Cardiac septum (tissue), 1 donor: ENCODE measurements around the gene UGCG. TPM values are rescaled to one million over a fixed set of nuclear protein-coding genes. Genes with fewer than 3 reads are reported as not detected.

Experiments used
- DNase-seq: peaks from one replicate; pipeline ENCODE4 v3.0.0-alpha.2; 2020; ENCODE audit warnings: low spot score
- intact Hi-C: fragments of 100-400 bp; cut with DNase I; formaldehyde crosslinking; loops from one replicate; pipeline ENCODE4 v1.14.0; 2022
- microRNA-seq: library from miRNA; unstranded; fragments of <30 nt; microRNA quantifications from one replicate; pipeline ENCODE4 v1.2.0, GENCODE V29; 2020
- total RNA-seq: library from RNA; stranded (reverse); fragmentation: NEBNext Ultra II Directional; extraction: Animal tissue kit (Norgen Biotek cat#: 25700); gene quantifications from one replicate; pipeline ENCODE4 v1.2.1, GENCODE V29; 2021
- donor health status: DM: no; HTN: no; CAD: no.

UGCG gene
- total RNA-seq, 1 donor from 2014 or later = 28.6 TPM

- no peak for DNase-seq
- intact Hi-C loops = no loop called here
Measured at GRCh38 chr9:111967621-111968020, 71.0 kb downstream of the UGCG start.

GRCh38 chr9:111969061-111969460 lies 72.4 kb downstream of the UGCG start:
- no peak for DNase-seq
- intact Hi-C loops = no loop called here

GRCh38 chr9:111969622-111970021 lies 73.0 kb downstream of the UGCG start:
- intact Hi-C loops = no loop called here
- no peak for DNase-seq

- intact Hi-C loops = no loop called here
- DNase-seq = no peak
Measured at GRCh38 chr9:111970827-111971226, 74.2 kb downstream of the UGCG start.

GRCh38 chr9:111974092-111974681 lies 77.6 kb downstream of the UGCG start:
- no peak for DNase-seq
- intact Hi-C loops = no loop called here

GRCh38 chr9:111975709-111976108 lies 79.1 kb downstream of the UGCG start:
- intact Hi-C loops = no loop called here
- DNase-seq = no peak

GRCh38 chr9:111978616-111979015 lies 82.0 kb downstream of the UGCG start:
- intact Hi-C loops = no loop called here
- DNase-seq = no peak

- DNase-seq = no peak
- intact Hi-C loops = no loop called here
Measured at GRCh38 chr9:111979561-111979960, 82.9 kb downstream of the UGCG start.

- no peak for DNase-seq
- intact Hi-C loops = no loop called here
Measured at GRCh38 chr9:111980398-111980797, 83.8 kb downstream of the UGCG start.

GRCh38 chr9:111983484-111983908 lies 86.9 kb downstream of the UGCG start:
- intact Hi-C loops = no loop called here
- DNase-seq = no peak

GRCh38 chr9:111984086-111984802 lies 87.6 kb downstream of the UGCG start:
- intact Hi-C loops = no loop called here
- no peak for DNase-seq

Small RNAs within 50 kb of the gene (microRNA-seq; reads per million reads assigned to microRNA genes)
- gene MIR4668 = not detected

Other genes starting within 250 kb of the UGCG start
- gene GNG10, start 235.2 kb upstream of the UGCG start, total RNA-seq = 36.4 TPM
- gene SHOC1, start 101.9 kb upstream of the UGCG start, total RNA-seq = not detected